ENCODE measurements around the gene SMARCA4. TPM values are rescaled to one million over a fixed set of nuclear protein-coding genes. Genes with fewer than 3 reads are reported as not detected.

Gene SMARCA4
- polyA plus RNA-seq, 4 donors, result 54.6 to 71.6 (median 66.1) TPM

GRCh38 chr19:11018179-11018578, 57.3 kb downstream of the SMARCA4 start:
- 57 to 72% (median 66%) methylated on average over 12 of the region's 12 CpGs for WGBS, 3 donors
- peak overlapping the region in 1 of 3 donors; percentile 76 for H3K27ac ChIP-seq (ENCODE audit: low read depth in 1 of 3, low read length in 2 of 3)

GRCh38 chr19:11018763-11019162, 57.9 kb downstream of the SMARCA4 start:
- Histone ChIP-seq H3K27ac (ENCODE audit: low read depth in 1 of 3, low read length in 2 of 3) (peak overlapping the region in 1 of 3 donors; percentile 76), H3K36me3 (ENCODE audit: control insufficient read depth in 3 of 3, insufficient read depth in 2 of 3, low read depth in 1 of 3, low read length in 3 of 3) (peaks cover 24 to 98% (median 35%) of the 10 kb centered on the region in 3 donors), H3K27me3 (ENCODE audit: control insufficient read depth in 3 of 3, insufficient read depth in 3 of 3, low read length in 3 of 3) (no peaks in the 10 kb centered on the region), H3K4me1 (ENCODE audit: control insufficient read depth in 3 of 3, insufficient read depth in 2 of 3, low read depth in 1 of 3, low read length in 2 of 3) (peaks cover 0 to 18% (median 0%) of the 10 kb centered on the region in 3 donors), H3K4me3 (ENCODE audit: low read depth in 1 of 3, low read length in 3 of 3) (no peak overlapping the region), H3K9me3 (ENCODE audit: control insufficient read depth in 2 of 2, insufficient read depth in 1 of 2, low read depth in 1 of 2, low read length in 1 of 2) (no peaks in the 10 kb centered on the region)
- DNase-seq (peak in 1 of 2 donors; percentile 56), FAIRE-seq (no peak)
- WGBS, 3 donors, result 88 to 94% (median 89%) methylated on average over 13 of the region's 13 CpGs

More at GRCh38 chr19:11018179-11018578, 57.3 kb downstream of the SMARCA4 start:
- peaks cover 0 to 18% (median 0%) of the 10 kb centered on the region in 3 donors for H3K4me1 ChIP-seq (ENCODE audit: control insufficient read depth in 3 of 3, insufficient read depth in 2 of 3, low read depth in 1 of 3, low read length in 2 of 3)
- no peak for FAIRE-seq
- H3K27me3 ChIP-seq (ENCODE audit: control insufficient read depth in 3 of 3, insufficient read depth in 3 of 3, low read length in 3 of 3), result no peaks in the 10 kb centered on the region
- peak; percentile 58 to 86 for DNase-seq
- H3K9me3 ChIP-seq (ENCODE audit: control insufficient read depth in 2 of 2, insufficient read depth in 1 of 2, low read depth in 1 of 2, low read length in 1 of 2), result no peaks in the 10 kb centered on the region
- no peak overlapping the region for H3K4me3 ChIP-seq (ENCODE audit: low read depth in 1 of 3, low read length in 3 of 3)
- H3K36me3 ChIP-seq (ENCODE audit: control insufficient read depth in 3 of 3, insufficient read depth in 2 of 3, low read depth in 1 of 3, low read length in 3 of 3), result peaks cover 27 to 98% (median 33%) of the 10 kb centered on the region in 3 donors

DNA sequence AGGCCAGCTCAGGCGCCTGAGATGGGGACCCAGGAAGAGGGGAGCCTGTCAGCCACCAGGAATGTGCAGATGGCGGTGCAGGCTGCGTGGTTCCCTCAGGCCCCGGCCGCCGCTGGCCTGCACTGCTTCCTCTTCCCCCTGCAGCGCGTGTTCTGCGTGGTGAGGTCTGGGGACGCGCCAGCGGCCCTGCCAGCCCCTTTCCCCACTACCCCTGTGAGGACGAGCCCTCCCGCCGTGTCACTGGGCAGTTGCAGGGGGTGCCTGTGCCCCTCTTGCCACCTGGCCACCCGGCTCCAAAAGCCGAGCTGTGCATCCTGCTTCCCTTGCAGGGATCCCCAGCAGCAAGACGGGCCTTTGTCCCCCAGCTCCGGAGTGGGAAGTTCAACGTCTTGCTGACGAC, 58.4 kb downstream of the SMARCA4 start:
- H3K9me3 ChIP-seq (ENCODE audit: control insufficient read depth in 2 of 2, insufficient read depth in 1 of 2, low read depth in 1 of 2, low read length in 1 of 2), result no peaks in the 10 kb centered on the region
- DNase-seq, result no peak
- no peaks in the 10 kb centered on the region for H3K27me3 ChIP-seq (ENCODE audit: control insufficient read depth in 3 of 3, insufficient read depth in 3 of 3, low read length in 3 of 3)
- no peak overlapping the region for H3K4me3 ChIP-seq (ENCODE audit: low read depth in 1 of 3, low read length in 3 of 3)
- FAIRE-seq, result no peak
- H3K4me1 ChIP-seq (ENCODE audit: control insufficient read depth in 3 of 3, insufficient read depth in 2 of 3, low read depth in 1 of 3, low read length in 2 of 3), result peaks cover 0 to 18% (median 0%) of the 10 kb centered on the region in 3 donors
- 94 to 100% (median 97%) methylated on average over 13 to 21 of the region's 21 CpGs for WGBS, 3 donors
- H3K27ac ChIP-seq (ENCODE audit: low read depth in 1 of 3, low read length in 2 of 3), result peak overlapping the region in 1 of 3 donors; percentile 76
- peaks cover 25 to 98% (median 31%) of the 10 kb centered on the region in 3 donors for H3K36me3 ChIP-seq (ENCODE audit: control insufficient read depth in 3 of 3, insufficient read depth in 2 of 3, low read depth in 1 of 3, low read length in 3 of 3)

DNA sequence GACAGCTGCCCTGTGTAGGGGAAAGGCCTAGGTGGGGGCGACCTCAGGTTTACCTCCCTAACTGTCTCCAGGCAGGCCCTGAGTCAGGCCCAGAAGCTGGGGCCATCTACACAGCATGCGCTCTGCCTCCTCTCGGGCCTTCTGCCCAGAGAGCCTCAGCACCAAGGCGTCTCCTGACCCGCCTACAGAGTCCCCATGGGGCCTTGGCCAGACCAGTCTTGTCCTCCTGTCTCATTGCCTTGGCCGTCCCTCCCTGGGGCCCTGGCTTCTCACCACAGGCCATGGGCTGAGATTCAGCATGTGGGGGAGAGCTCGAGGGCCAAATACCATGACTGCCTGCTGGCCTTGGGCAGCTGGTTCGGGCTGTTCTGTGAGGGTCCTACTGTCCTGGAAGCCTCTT, 59.0 kb downstream of the SMARCA4 start:
- no peak for DNase-seq

GRCh38 chr19:11020423-11020822, 59.6 kb downstream of the SMARCA4 start:
- peaks cover 0 to 18% (median 0%) of the 10 kb centered on the region in 3 donors for H3K4me1 ChIP-seq (ENCODE audit: control insufficient read depth in 3 of 3, insufficient read depth in 2 of 3, low read depth in 1 of 3, low read length in 2 of 3)
- 96 to 99% (median 98%) methylated on average over 6 of the region's 6 CpGs for WGBS, 3 donors
- H3K36me3 ChIP-seq (ENCODE audit: control insufficient read depth in 3 of 3, insufficient read depth in 2 of 3, low read depth in 1 of 3, low read length in 3 of 3), result peaks cover 26 to 98% (median 31%) of the 10 kb centered on the region in 3 donors
- no peak overlapping the region for H3K27ac ChIP-seq (ENCODE audit: low read depth in 1 of 3, low read length in 2 of 3)
- no peak for DNase-seq
- no peak for FAIRE-seq
- H3K9me3 ChIP-seq (ENCODE audit: control insufficient read depth in 2 of 2, insufficient read depth in 1 of 2, low read depth in 1 of 2, low read length in 1 of 2), result no peaks in the 10 kb centered on the region
- no peak overlapping the region for H3K4me3 ChIP-seq (ENCODE audit: low read depth in 1 of 3, low read length in 3 of 3)
- no peaks in the 10 kb centered on the region for H3K27me3 ChIP-seq (ENCODE audit: control insufficient read depth in 3 of 3, insufficient read depth in 3 of 3, low read length in 3 of 3)

More for the DNA sequence above, 59.0 kb downstream of the SMARCA4 start:
- 93 to 94% (median 93%) methylated on average over 8 of the region's 8 CpGs for WGBS, 3 donors
- peaks cover 26 to 98% (median 29%) of the 10 kb centered on the region in 3 donors for H3K36me3 ChIP-seq (ENCODE audit: control insufficient read depth in 3 of 3, insufficient read depth in 2 of 3, low read depth in 1 of 3, low read length in 3 of 3)
- no peak for FAIRE-seq
- peaks cover 0 to 18% (median 0%) of the 10 kb centered on the region in 3 donors for H3K4me1 ChIP-seq (ENCODE audit: control insufficient read depth in 3 of 3, insufficient read depth in 2 of 3, low read depth in 1 of 3, low read length in 2 of 3)
- H3K27me3 ChIP-seq (ENCODE audit: control insufficient read depth in 3 of 3, insufficient read depth in 3 of 3, low read length in 3 of 3), result no peaks in the 10 kb centered on the region
- H3K9me3 ChIP-seq (ENCODE audit: control insufficient read depth in 2 of 2, insufficient read depth in 1 of 2, low read depth in 1 of 2, low read length in 1 of 2), result no peaks in the 10 kb centered on the region
- no peak overlapping the region for H3K27ac ChIP-seq (ENCODE audit: low read depth in 1 of 3, low read length in 2 of 3)
- no peak overlapping the region for H3K4me3 ChIP-seq (ENCODE audit: low read depth in 1 of 3, low read length in 3 of 3)

DNA sequence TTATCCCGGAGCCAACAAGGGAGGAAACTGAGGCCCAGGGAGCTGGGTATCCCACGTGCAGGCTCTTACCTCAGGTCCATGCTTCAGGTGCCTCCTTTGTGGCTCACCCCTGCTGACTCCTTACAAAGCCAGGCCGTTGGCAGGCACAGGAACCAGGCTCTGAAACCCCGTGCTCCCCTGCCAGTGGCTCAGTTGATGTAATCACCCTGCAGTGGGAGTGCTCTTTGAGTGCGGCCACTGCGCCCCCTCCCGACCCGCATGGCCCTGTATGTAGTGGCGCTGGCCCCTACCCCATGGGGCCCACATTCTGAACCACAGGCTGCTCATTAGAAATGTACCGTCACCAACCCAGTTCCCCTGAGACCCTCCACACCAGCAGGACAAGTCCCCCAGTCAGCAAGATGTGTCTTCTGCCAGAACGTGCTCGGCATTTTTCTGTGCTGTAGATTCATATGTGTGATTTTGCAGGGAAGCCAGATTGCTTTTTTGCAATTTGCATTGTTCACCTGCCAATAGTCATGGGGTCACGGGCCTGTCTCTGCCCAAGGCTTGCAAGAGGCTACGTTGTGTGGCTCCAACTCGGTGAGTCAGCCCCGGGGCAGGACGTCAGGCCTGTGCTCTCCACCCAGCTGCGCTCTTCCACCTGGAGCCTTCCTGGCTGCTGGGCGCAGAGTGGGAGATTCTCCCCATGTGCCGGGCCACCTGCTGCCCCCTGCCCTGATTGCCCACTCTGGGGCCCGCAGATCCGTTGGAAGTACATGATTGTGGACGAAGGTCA, 60.3 kb downstream of the SMARCA4 start:
- Histone ChIP-seq H3K36me3 (ENCODE audit: control insufficient read depth in 3 of 3, insufficient read depth in 2 of 3, low read depth in 1 of 3, low read length in 3 of 3) (peaks cover 24 to 98% (median 32%) of the 10 kb centered on the region in 3 donors), H3K27ac (ENCODE audit: low read depth in 1 of 3, low read length in 2 of 3) (no peak overlapping the region), H3K27me3 (ENCODE audit: control insufficient read depth in 3 of 3, insufficient read depth in 3 of 3, low read length in 3 of 3) (no peaks in the 10 kb centered on the region), H3K4me3 (ENCODE audit: low read depth in 1 of 3, low read length in 3 of 3) (no peak overlapping the region), H3K4me1 (ENCODE audit: control insufficient read depth in 3 of 3, insufficient read depth in 2 of 3, low read depth in 1 of 3, low read length in 2 of 3) (peaks cover 0 to 18% (median 0%) of the 10 kb centered on the region in 3 donors), H3K9me3 (ENCODE audit: control insufficient read depth in 2 of 2, insufficient read depth in 1 of 2, low read depth in 1 of 2, low read length in 1 of 2) (no peaks in the 10 kb centered on the region)
- DNase-seq (no peak), FAIRE-seq (no peak)
- 90 to 93% (median 92%) methylated on average over 23 of the region's 23 CpGs for WGBS, 3 donors

GRCh38 chr19:11021760-11022144, 60.9 kb downstream of the SMARCA4 start:
- Histone ChIP-seq H3K27ac (ENCODE audit: low read depth in 1 of 3, low read length in 2 of 3) (no peak overlapping the region), H3K36me3 (ENCODE audit: control insufficient read depth in 3 of 3, insufficient read depth in 2 of 3, low read depth in 1 of 3, low read length in 3 of 3) (peaks cover 23 to 98% (median 32%) of the 10 kb centered on the region in 3 donors), H3K27me3 (ENCODE audit: control insufficient read depth in 3 of 3, insufficient read depth in 3 of 3, low read length in 3 of 3) (no peaks in the 10 kb centered on the region), H3K4me3 (ENCODE audit: low read depth in 1 of 3, low read length in 3 of 3) (no peak overlapping the region), H3K9me3 (ENCODE audit: control insufficient read depth in 2 of 2, insufficient read depth in 1 of 2, low read depth in 1 of 2, low read length in 1 of 2) (no peaks in the 10 kb centered on the region), H3K4me1 (ENCODE audit: control insufficient read depth in 3 of 3, insufficient read depth in 2 of 3, low read depth in 1 of 3, low read length in 2 of 3) (peaks cover 0 to 18% (median 0%) of the 10 kb centered on the region in 3 donors)
- DNase-seq (no peak), FAIRE-seq (no peak)
- WGBS, 3 donors, result 95 to 96% (median 96%) methylated on average over 15 of the region's 15 CpGs

- Histone ChIP-seq H3K36me3 (ENCODE audit: control insufficient read depth in 3 of 3, insufficient read depth in 2 of 3, low read depth in 1 of 3, low read length in 3 of 3) (peaks cover 28 to 98% (median 36%) of the 10 kb centered on the region in 3 donors), H3K27ac (ENCODE audit: low read depth in 1 of 3, low read length in 2 of 3) (no peak overlapping the region)
- WGBS, 3 donors, result 85 to 96% (median 87%) methylated on average over 11 of the region's 11 CpGs
These were observed 62.2 kb downstream of the SMARCA4 start for GRCh38 chr19:11023016-11023415.

More at GRCh38 chr19:11023016-11023415, 62.2 kb downstream of the SMARCA4 start:
- Histone ChIP-seq H3K4me1 (ENCODE audit: control insufficient read depth in 3 of 3, insufficient read depth in 2 of 3, low read depth in 1 of 3, low read length in 2 of 3) (peaks cover 0 to 12% (median 0%) of the 10 kb centered on the region in 3 donors), H3K9me3 (ENCODE audit: control insufficient read depth in 2 of 2, insufficient read depth in 1 of 2, low read depth in 1 of 2, low read length in 1 of 2) (no peaks in the 10 kb centered on the region), H3K4me3 (ENCODE audit: low read depth in 1 of 3, low read length in 3 of 3) (no peak overlapping the region), H3K27me3 (ENCODE audit: control insufficient read depth in 3 of 3, insufficient read depth in 3 of 3, low read length in 3 of 3) (no peaks in the 10 kb centered on the region)
- no peak for DNase-seq
- no peak for FAIRE-seq

Measured in small intestine (tissue), 7 donors.